Peyer's patch (tissue), 4 donors: ENCODE results near the gene ZFPM1. TPM values are rescaled to one million over a fixed set of nuclear protein-coding genes. Genes with fewer than 3 reads are reported as not detected.

Source experiments
- DNase-seq, 3 donors: peaks; one replicate each; pipeline ENCODE4 v3.0.0-alpha.2; 2017 to 2019
- H3K27ac ChIP-seq, 4 donors: fragments of 200-600 bp; sonication (generic); one replicate each; pipeline ENCODE4 v1.5.1; 2016 to 2019
- H3K27me3 ChIP-seq, 2 donors: fragments of 200-600 bp; sonication (generic); one replicate each; pipeline ENCODE4 v1.5.1; 2019
- H3K36me3 ChIP-seq, 3 donors: fragments of 200-600 bp; sonication (generic); one replicate each; pipeline ENCODE4 v1.5.1; 2016 to 2019
- H3K4me1 ChIP-seq, 4 donors: fragments of 200-600 bp; sonication (generic); one replicate each; pipeline ENCODE4 v1.5.1; 2016 to 2019
- H3K4me3 ChIP-seq, 4 donors: fragments of 200-600 bp; sonication (generic); 1 replicate in 3 of 4; 2 replicates in 1 of 4; pipeline ENCODE4 v1.5.1; 2016 to 2019; ENCODE audit warnings: mild to moderate bottlenecking in 1 of 4
- H3K9me3 ChIP-seq, 4 donors: fragments of 200-600 bp; sonication (generic); one replicate each; pipeline ENCODE4 v1.5.1; 2016 to 2019; ENCODE audit warnings: mild to moderate bottlenecking in 1 of 4
- POLR2A ChIP-seq, 2 donors: fragments of 450-650 bp; IDR thresholded peaks; one replicate each; pipeline ENCODE4 v1.5.1; 2017; ENCODE audit warnings: antibody characterized with exemption in 2 of 2, mild to moderate bottlenecking in 2 of 2, moderate library complexity in 2 of 2
- total RNA-seq, 4 donors: library from RNA; depleted of rRNA; stranded (reverse); fragments of >200 nt; gene quantifications; one replicate each; pipeline ENCODE4 v1.1.0, GENCODE V29; 2016
- TF ChIP-seq, protein P1 (sequence below), 6 experiments: fragments of 450-650 bp in 4 of 6; fragments of 200-600 bp in 2 of 6; sonication (generic) in 1 of 6; IDR thresholded peaks; one replicate each; pipeline ENCODE4 v1.5.1; 2017 to 2019; ENCODE audit warnings: antibody characterized with exemption in 6 of 6, mild to moderate bottlenecking in 3 of 6, moderate library complexity in 1 of 6

The ZFPM1 gene
- total RNA-seq, 4 donors from 2014 or later = 3.0 to 7.9 (median 4.9) TPM

DNA sequence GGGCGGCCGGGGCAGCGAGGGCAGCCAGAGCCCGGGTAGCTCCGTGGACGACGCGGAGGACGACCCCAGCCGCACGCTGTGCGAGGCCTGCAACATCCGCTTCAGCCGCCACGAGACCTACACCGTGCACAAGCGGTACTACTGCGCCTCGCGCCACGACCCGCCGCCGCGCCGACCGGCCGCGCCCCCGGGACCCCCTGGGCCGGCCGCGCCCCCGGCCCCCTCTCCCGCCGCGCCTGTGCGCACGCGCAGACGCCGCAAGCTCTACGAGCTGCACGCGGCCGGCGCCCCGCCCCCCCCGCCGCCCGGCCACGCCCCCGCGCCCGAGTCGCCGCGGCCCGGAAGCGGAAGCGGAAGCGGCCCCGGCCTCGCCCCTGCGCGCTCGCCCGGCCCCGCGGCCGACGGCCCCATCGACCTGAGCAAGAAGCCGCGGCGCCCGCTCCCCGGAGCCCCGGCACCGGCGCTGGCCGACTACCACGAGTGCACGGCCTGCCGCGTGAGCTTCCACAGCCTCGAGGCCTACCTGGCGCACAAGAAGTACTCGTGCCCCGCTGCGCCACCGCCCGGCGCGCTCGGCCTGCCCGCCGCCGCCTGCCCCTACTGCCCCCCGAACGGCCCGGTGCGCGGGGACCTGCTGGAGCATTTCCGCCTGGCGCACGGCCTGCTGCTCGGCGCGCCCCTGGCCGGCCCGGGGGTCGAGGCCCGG lies 81.0 kb downstream of the ZFPM1 start:
- TF ChIP-seq, protein P1, sequence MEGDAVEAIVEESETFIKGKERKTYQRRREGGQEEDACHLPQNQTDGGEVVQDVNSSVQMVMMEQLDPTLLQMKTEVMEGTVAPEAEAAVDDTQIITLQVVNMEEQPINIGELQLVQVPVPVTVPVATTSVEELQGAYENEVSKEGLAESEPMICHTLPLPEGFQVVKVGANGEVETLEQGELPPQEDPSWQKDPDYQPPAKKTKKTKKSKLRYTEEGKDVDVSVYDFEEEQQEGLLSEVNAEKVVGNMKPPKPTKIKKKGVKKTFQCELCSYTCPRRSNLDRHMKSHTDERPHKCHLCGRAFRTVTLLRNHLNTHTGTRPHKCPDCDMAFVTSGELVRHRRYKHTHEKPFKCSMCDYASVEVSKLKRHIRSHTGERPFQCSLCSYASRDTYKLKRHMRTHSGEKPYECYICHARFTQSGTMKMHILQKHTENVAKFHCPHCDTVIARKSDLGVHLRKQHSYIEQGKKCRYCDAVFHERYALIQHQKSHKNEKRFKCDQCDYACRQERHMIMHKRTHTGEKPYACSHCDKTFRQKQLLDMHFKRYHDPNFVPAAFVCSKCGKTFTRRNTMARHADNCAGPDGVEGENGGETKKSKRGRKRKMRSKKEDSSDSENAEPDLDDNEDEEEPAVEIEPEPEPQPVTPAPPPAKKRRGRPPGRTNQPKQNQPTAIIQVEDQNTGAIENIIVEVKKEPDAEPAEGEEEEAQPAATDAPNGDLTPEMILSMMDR (IDR thresholded peaks at IDR 0.05) = no peak
- peak in 1 of 2 donors; percentile 46 for TF ChIP-seq POLR2A (IDR thresholded peaks at IDR 0.05)

DNA sequence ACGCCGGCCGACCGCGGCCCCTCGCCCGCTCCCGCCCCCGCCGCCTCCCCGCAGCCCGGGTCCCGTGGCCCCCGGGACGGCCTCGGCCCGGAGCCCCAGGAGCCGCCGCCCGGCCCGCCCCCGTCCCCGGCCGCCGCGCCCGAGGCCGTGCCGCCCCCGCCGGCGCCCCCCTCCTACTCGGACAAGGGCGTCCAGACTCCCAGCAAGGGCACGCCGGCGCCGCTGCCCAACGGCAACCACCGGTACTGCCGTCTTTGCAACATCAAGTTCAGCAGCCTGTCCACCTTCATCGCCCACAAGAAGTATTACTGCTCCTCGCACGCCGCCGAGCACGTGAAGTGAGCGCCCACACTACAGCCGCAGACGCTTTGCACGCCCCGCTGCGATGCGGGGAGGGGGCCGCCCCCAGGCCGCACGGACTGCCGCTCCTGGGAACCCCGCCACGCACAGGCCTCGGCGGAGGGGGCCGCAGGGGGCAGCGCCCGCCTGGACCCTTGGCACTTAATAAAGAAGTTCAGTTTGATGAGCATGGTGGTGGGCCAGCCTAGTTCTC lies 81.6 kb downstream of the ZFPM1 start:
- no peaks in the 10 kb centered on the region for H3K9me3 ChIP-seq
- peaks cover 0 to 9% (median 4%) of the 10 kb centered on the region in 4 donors for H3K4me1 ChIP-seq
- H3K36me3 ChIP-seq = no peaks in the 10 kb centered on the region
- H3K27me3 ChIP-seq = peaks cover 0 to 7% of the 10 kb centered on the region in 2 donors
- peak overlapping the region in 2 of 4 donors; percentile 86 to 88 for H3K27ac ChIP-seq
- DNase-seq = peak in 1 of 3 donors; percentile 38
- peak overlapping the region; percentile 61 to 78 (median 71) for H3K4me3 ChIP-seq
- TF ChIP-seq POLR2A (IDR thresholded peaks at IDR 0.05) = no peak
- TF ChIP-seq, protein P1 (IDR thresholded peaks at IDR 0.05) = peak in 1 of 6 experiments; percentile 3

More for the DNA sequence above, 81.0 kb downstream of the ZFPM1 start:
- H3K27ac ChIP-seq = peak overlapping the region; percentile 68 to 88 (median 82)
- peaks cover 0 to 9% (median 4%) of the 10 kb centered on the region in 4 donors for H3K4me1 ChIP-seq
- peaks cover 0 to under 1% of the 10 kb centered on the region in 2 donors for H3K27me3 ChIP-seq
- DNase-seq = peak; percentile 67 to 84 (median 71)
- H3K9me3 ChIP-seq = no peaks in the 10 kb centered on the region
- no peaks in the 10 kb centered on the region for H3K36me3 ChIP-seq
- H3K4me3 ChIP-seq = peak overlapping the region; percentile 61 to 78 (median 71)

DNA sequence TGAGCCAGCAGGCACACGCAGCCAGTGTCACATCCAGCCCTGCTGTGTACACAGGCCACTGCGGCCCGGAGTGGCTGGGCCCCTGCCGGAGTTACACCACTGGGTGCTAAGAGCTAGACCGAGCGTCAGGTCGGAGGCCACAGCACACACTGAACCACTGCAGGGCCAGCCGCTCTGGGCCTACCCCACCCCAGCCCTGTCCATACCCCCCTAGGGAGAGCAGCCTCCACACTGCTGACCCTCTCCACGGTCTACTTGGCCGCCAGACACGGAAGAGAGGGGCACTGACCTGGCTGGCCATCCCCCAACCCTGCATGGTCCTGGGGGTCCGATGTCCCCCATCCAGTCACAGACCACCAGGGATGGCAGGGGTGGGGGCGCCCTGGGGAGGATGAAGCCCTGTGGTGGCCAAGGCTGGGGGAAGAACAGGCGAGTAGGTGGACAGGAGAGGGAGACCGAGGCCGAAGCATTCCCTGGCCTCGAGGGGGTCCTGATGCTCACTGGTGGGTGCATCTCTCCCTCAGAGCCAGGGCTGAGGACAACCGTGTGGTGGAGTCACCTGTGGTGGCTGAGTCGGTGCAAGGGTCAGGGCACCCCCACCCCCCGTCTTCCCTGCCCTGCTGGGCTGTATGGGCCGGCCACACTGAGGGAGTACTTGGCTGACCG lies 82.2 kb downstream of the ZFPM1 start:
- peak overlapping the region in 1 of 4 donors; percentile 38 for H3K27ac ChIP-seq
- H3K27me3 ChIP-seq = peaks cover 0 to 13% of the 10 kb centered on the region in 2 donors
- peak overlapping the region; percentile 22 to 78 (median 71) for H3K4me3 ChIP-seq
- TF ChIP-seq, protein P1 (IDR thresholded peaks at IDR 0.05) = no peak
- no peak for TF ChIP-seq POLR2A (IDR thresholded peaks at IDR 0.05)
- H3K36me3 ChIP-seq = no peaks in the 10 kb centered on the region
- H3K4me1 ChIP-seq = peaks cover 0 to 9% (median 4%) of the 10 kb centered on the region in 4 donors
- DNase-seq = no peak
- H3K9me3 ChIP-seq = no peaks in the 10 kb centered on the region

DNA sequence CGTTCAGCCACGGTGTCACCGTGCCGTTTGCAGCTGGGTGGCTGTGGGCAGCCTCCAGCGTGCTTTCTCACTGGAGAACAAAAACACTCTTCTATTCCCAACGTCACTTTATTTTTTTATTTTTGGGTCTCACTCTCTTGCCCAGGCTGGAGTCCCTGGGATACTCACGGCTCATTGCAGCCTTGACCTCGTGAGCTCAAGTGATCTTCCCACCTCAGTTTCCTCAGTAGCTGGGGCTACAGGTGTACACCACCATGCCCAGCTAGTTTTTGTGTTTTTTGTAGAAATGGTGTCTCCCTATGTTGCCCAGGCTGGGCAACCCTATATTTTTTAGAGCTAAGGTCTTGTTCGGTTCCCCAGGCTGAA lies 82.8 kb downstream of the ZFPM1 start:
- Histone ChIP-seq H3K27ac (no peak overlapping the region), H3K4me1 (peaks cover 0 to 9% (median 4%) of the 10 kb centered on the region in 4 donors), H3K27me3 (peaks cover 0 to 15% of the 10 kb centered on the region in 2 donors), H3K36me3 (no peaks in the 10 kb centered on the region), H3K9me3 (no peaks in the 10 kb centered on the region), H3K4me3 (no peak overlapping the region)
- no peak for DNase-seq
- no peak for TF ChIP-seq POLR2A (IDR thresholded peaks at IDR 0.05)
- TF ChIP-seq, protein P1 (IDR thresholded peaks at IDR 0.05) = no peak

DNA sequence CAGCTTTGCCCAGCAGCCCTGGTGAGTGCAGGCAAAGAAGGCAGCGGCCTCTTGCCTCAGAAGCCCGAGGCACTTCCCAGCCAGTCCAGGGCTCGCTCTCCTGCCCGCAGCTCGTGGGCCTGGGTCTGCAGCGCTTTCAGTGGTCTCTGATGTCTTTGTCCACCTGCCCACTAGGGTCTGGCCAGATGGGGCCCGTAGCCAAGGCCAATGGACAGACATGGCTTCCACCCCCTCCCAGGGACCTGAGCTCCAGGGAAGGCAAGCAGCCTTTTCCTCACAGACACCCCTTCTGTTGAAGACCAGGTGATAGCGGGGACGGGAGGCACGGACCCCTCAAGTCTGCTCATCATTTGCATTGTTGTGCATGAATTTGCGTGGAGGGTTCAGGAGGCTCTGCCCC lies 83.4 kb downstream of the ZFPM1 start:
- H3K36me3 ChIP-seq = no peaks in the 10 kb centered on the region
- DNase-seq = no peak
- peaks cover 0 to 9% (median 4%) of the 10 kb centered on the region in 4 donors for H3K4me1 ChIP-seq
- H3K27ac ChIP-seq = no peak overlapping the region
- TF ChIP-seq, protein P1 (IDR thresholded peaks at IDR 0.05) = no peak
- no peak for TF ChIP-seq POLR2A (IDR thresholded peaks at IDR 0.05)
- peaks cover 0 to 15% of the 10 kb centered on the region in 2 donors for H3K27me3 ChIP-seq
- H3K9me3 ChIP-seq = no peaks in the 10 kb centered on the region
- H3K4me3 ChIP-seq = no peak overlapping the region
